Stimulated activated CD4-positive, alpha-beta T cell treated with anti-CD3 and anti-CD28 coated beads, TNF-alpha, amount 100 ng/mL, for 1 hour (primary cell): ENCODE measurements around the gene IGF2BP2.
"Not testable (repeated sequence)": the region's sequence is repeated elsewhere in the genome, so short reads cannot be mapped to it uniquely, and the experiment has no call there.

Source experiments
- DNase-seq, 3 donors: peaks; one replicate each; pipeline ENCODE4 v3.0.0-alpha.2; 2020; ENCODE audit warnings: low read depth in 3 of 3, low spot score in 1 of 3

Gene IGF2BP2

GRCh38 chr3:185647134-185647879 is 177.5 kb downstream of the IGF2BP2 start:
- no peak for DNase-seq

DNA sequence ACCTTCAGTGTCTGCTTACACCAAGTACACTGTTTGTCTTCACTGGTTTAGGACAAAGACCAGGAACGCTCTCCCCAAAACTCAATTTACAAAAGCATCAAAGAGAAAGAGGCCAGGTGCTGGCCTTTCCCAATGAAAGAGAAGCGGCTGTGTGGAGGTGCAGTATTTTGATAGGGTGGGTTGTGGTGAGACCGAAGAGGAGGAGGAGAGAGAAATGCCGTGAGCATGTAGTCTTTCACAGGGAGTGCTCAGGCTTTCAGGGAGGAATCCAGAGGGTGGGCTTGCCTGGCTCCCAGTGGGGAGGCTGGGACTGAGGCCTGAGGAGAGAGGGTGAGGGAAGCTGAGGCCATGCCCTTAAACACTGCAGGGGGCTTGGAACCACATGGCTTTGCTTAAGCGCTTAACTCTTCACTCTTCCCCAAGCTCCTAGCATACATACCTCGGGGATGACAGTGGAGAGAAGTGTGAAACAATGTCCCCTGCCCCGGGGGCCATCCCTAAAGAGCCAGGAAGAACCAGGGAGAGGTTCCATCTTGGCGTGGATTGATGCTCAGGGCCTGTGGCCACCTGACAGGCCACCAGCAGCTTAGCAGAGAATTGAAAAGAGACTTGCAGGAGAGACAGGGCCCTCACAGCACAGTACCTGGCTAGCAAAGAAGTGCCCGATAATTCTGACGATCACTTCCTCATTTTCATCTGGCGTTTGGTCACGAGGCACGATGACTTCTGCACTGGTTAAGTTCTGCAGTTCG is 178.3 kb downstream of the IGF2BP2 start:
- DNase-seq = no peak

GRCh38 chr3:185645596-185646381 is 179.1 kb downstream of the IGF2BP2 start:
- DNase-seq = no peak

DNA sequence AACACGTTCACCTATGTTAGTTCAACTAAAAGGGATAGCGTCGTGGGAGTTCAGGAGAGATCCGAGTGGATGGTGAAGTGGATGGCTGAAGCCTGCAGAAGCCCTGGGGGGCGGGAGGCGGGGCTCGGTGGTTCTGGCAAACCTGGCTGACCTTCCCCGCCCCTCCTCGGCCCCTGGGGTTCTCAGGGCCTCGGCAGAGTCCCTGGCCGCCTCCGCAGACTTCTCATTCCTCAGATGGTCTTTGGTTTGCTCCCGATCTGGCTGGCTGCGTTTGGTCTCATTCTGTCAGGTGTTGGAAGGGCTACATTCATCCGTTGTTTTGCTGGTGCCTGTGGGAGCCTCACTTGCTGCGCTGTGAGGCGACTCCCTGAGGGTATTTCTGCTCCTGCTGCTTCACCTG is 179.7 kb downstream of the IGF2BP2 start:
- not testable (repeated sequence) for DNase-seq

- DNase-seq = no peak
These were observed 184.5 kb downstream of the IGF2BP2 start for GRCh38 chr3:185640308-185640707.

DNA sequence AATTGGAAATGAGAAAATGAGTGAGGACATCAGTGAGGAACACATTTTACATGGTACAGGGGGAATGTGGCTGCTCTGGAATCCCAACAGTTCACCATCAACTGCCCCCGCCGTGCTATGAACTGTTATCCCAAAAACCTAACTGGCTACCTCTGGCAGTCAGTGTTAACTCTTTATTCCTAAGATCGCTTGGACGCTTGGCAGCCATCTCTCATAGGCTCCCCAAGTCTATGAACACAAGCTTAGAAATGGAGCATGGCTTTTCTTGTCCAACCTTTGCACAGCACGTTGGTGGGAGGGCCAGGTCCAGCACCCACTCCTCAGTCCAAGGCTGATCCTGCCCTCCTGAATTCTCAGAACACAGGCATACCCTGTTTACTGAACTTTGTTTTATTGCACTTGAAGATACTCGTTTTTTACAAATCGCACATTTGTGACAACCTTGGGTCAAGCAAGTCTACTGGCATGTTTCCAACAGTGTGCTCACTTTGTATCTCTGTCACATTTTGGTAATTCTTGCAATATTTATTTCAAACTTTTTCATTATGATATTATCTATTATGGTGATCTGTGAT is 185.1 kb downstream of the IGF2BP2 start:
- DNase-seq = no peak

- not testable (repeated sequence) for DNase-seq
These were observed 186.2 kb downstream of the IGF2BP2 start for GRCh38 chr3:185638651-185639050.

GRCh38 chr3:185637388-185637787 is 187.5 kb downstream of the IGF2BP2 start:
- no peak for DNase-seq

DNA sequence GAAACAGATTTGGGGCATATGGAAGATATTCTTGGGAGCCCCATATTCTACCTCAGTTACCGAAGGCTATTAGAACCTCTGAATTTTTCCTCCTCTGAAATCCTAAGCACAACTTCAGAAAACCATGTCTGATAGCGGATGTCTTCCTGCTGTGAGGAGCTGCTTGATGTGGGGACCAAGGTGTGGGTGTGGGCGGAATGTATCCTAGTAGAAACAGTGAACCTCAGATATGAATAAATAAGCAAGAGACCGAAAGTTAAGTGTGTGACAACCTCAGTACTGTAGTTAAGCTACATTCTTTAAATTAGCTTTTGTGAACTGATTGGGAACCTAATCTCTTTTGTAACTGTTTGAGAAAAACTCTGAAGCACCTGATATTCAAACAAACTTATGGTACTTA is 191.8 kb downstream of the IGF2BP2 start:
- no peak for DNase-seq

DNA sequence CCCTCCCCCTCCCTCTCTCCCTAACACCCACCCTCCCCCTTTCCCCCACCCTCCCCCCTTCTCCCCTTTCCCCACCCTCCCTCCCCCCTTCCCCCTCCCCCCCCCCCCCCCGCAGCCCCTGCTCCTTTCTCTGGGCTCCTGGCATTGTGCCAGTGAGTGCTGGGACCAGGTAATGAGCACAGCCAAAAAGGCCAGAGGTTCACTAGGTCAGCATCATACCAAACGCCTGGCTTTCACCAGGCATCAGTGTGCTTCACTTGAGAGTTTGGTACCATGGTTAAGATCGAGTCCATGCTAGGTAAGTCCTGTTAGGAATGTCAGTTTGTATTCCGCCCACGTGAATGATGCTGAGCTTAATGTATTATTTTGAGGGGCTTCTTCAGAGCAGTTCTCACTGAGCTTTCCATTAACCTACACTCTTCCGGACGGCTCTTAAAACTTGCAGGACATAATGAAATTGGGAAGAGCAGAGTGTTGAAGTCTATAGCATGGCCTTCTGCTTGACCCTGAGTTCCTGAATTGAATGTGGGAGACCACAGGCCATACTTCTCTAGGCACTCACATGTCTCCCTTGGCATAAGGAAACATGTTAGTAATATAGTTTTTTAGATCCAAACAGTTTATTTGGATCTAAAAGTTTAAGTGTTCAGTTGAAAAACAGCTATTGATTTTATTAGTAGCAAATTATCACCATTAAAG is 193.2 kb downstream of the IGF2BP2 start:
- no peak for DNase-seq

DNA sequence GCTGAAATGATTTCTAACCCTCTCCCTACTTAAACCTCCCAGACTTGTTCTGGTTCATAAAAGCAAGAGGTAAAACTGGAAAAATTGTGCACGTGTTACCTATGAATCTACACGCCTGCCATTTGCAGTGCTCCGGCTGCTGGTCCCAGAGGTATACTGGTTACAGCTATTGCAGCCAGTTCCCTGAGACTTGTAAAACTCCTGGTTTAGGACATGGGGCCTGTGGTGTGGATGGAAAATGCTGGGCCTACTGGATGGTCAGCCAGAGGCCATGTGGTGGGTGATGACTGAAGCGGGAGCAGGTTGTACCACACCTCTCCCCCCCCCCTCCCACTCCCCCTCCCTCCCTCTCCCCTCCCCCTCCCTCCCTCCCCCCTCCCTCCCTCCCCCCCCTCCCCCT is 193.7 kb downstream of the IGF2BP2 start:
- DNase-seq = no peak

- no peak for DNase-seq
These were observed 194.6 kb downstream of the IGF2BP2 start for GRCh38 chr3:185630182-185630622.

- no peak for DNase-seq
These were observed 195.2 kb downstream of the IGF2BP2 start for GRCh38 chr3:185629554-185630181.

DNA sequence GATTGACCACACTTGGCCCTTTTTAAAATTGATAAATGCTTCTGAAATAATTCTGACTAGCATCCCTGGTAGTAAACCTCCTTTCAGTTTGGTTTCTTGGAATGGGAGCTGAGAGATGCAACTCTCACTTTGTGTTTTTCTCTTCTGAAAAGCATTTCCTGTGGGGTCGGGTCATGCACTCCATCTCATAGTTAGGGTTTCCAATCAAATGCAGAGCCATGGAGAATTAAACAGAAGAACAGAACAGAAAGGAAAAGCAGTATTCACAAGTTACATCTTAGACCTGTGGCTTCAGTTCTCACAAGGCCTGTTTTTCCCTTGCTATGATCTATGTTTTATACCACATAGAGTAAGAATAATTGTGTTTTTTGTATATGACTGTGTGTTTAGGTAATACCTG is 199.1 kb downstream of the IGF2BP2 start:
- DNase-seq = no peak

DNA sequence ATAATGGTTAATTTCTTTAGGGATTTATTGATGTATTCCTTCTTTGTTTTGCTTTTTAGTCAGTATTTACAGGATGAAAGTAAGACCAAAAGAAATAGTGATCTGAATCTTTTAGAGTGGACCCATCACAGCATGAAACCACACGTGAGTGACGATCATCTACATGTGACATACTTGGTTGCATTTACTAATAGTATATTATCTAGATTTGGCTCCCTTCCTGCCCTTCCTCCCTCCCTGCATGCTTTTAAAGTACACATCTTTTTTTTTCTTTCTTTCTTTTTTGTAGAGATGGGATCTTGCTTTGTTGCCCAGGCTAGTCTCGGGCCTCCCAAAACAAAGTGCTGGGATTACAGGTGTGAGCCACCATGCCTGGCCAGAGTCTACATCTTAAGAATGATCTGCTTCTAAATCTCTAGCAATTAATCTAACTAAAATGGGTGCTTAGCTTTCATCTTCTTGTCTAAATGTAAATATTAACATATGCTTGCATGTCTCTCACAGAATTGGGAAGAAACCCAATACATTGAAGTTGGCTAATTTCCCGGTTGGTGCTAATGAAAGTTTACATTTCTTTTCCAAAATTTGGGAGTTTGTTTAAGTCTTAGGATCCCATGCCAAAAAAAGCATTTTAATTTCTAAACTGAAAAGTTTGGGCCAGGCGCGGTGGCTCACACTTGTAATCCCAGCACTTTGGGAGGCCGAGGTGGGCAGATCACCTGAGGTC is 200.7 kb downstream of the IGF2BP2 start:
- no peak for DNase-seq

DNA sequence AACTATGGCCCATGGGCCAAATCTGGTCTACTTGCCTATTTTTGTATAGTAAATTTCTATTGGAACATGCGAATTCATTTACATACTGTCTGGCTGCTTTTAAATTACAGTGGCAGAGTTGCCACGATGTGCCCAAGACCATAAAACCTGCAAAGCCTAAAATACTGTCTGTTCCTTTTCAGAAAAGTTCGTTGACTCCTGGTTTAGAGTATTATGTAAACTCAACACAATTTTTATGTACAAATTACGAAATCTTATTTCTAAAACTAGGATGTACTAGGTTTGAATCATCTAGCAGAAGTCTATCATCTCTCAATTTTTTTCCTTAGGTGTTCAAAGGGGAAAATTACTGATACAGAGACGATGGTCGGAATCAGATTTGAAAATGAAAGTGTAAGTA is 211.8 kb downstream of the IGF2BP2 start:
- DNase-seq = no peak

GRCh38 chr3:185606196-185606595 is 218.6 kb downstream of the IGF2BP2 start:
- no peak for DNase-seq

DNA sequence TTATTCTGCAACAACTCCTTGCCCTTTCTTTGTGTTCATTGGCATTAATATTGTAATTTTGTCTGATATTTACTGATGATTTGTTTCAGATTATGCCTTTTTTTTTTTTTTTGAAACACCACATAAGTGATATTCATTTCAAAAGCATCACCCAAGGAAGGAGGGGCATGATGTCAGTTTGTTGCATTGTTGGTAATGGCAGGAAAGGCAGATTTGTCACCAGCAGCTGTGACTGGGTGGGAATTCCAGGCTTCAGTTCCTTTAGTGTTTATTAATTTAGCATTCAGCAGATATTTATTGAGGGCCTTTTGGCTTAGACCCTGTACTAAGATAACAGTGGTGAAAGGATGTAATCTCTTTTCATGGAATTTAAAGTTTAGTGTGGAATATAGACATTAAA is 219.3 kb downstream of the IGF2BP2 start:
- DNase-seq = no peak

DNA sequence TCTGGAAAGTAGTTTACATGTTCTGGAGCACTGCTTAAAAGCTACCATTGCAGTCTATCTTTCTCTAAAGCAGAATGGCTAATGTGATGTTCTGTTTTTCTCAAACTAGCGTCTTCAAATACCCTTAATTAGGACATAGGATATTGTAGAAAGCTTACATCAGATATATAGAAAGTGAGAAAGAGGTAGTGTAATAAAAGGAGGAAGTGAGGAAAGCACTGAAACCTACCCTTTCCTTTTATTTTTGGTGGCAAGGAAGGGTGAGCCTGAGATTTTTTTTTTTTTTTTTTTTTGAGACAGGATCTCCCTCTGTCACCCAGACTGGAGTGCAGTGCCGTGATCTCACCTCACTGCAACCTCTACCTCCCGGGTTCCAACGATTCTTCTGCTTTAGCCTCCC is 229.3 kb downstream of the IGF2BP2 start:
- DNase-seq = no peak

- no peak for DNase-seq
These were observed 230.8 kb downstream of the IGF2BP2 start for GRCh38 chr3:185594073-185594472.
